ENCODE data around the gene CFP. TPM values are rescaled to one million over a fixed set of nuclear protein-coding genes. Genes with fewer than 3 reads are reported as not detected.

The CFP gene
- total RNA-seq, 1 donor from 2014 or later, result 1.1 TPM

DNA sequence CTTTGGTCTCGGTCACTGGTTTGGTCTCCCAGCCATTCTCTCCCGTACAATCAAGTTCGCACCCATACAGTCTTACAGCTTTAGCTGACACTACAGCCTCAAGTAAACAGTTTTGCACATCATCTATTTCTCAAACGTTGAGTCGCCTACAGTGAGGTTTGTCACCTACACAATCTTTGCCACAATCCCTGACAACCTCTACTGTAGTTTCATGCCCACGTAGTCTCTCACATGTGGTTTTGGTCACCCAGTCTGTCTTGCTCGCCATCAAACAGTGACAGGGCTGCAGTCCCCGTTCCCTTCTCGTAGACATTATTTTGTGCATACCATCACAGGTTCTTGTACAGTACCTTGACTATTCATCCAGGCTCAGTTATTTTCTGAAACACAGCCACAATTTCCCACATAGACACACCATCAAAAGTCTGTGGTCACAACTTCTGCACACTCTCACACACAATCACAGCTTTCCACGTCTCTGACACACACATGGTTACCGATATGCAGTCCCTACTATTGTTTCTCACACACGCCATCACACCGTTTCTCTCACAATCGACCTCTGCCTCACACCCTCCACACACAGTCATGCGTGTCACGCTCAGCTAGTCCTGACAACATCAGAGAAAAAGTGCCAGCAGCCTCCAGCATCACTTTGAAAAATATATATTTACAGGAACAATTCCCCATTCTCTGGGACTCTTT, 5.3 kb upstream of the CFP start:
- no peaks in the 10 kb centered on the region for H3K27me3 Mint-ChIP-seq (ENCODE audit: low read depth, unreplicated experiment)
- H3K9me3 ChIP-seq (ENCODE audit: insufficient read depth, low read depth, low read length), result no peaks in the 10 kb centered on the region
- peaks cover 6% of the 10 kb centered on the region for H3K36me3 ChIP-seq (ENCODE audit: insufficient read depth, low read length)
- H3K27ac ChIP-seq (ENCODE audit: low read depth, low read length), result no peak overlapping the region
- H3K4me1 ChIP-seq (ENCODE audit: insufficient read depth, low read length), result peaks cover 3% of the 10 kb centered on the region
- no peak overlapping the region for H3K9ac ChIP-seq (ENCODE audit: low read length)
- DNase-seq (ENCODE audit: low read depth), result no peak
- H3K4me1 Mint-ChIP-seq (ENCODE audit: low read depth, unreplicated experiment), result peaks cover 2% of the 10 kb centered on the region
- no peak overlapping the region for H2AFZ ChIP-seq (ENCODE audit: low read depth, low read length)
- H3K4me2 ChIP-seq (ENCODE audit: low read length), result no peak overlapping the region
- TF ChIP-seq CTCF (IDR thresholded peaks at IDR 0.05; ENCODE audit: insufficient read depth, low read depth, low read length) (no peak), EZH2 (IDR thresholded peaks at IDR 0.05; ENCODE audit: insufficient read depth, low read length) (no peak)
- no peak overlapping the region for H3K4me3 ChIP-seq (ENCODE audit: insufficient read depth, low read depth, low read length)
- peaks cover 8% of the 10 kb centered on the region for H3K36me3 Mint-ChIP-seq (ENCODE audit: low read depth, unreplicated experiment)
- no peak overlapping the region for H3K4me3 Mint-ChIP-seq (ENCODE audit: unreplicated experiment)
- H3K9me3 Mint-ChIP-seq (ENCODE audit: unreplicated experiment), result no peaks in the 10 kb centered on the region
- FAIRE-seq, result peak; percentile 45
- no peaks in the 10 kb centered on the region for H3K27me3 ChIP-seq (ENCODE audit: insufficient read depth, low read length)
- no peaks in the 10 kb centered on the region for H3K79me2 ChIP-seq (ENCODE audit: insufficient read depth, low read length)
- H4K20me1 ChIP-seq (ENCODE audit: insufficient read depth, low read length), result no peaks in the 10 kb centered on the region
- no peak overlapping the region for H3K27ac Mint-ChIP-seq (ENCODE audit: unreplicated experiment)

GRCh38 chrX:47633689-47634590, 4.2 kb upstream of the CFP start:
- Mint-ChIP-seq H3K27ac (ENCODE audit: unreplicated experiment) (no peak overlapping the region), H3K4me3 (ENCODE audit: unreplicated experiment) (no peak overlapping the region), H3K4me1 (ENCODE audit: low read depth, unreplicated experiment) (peaks cover 5% of the 10 kb centered on the region), H3K9me3 (ENCODE audit: unreplicated experiment) (no peaks in the 10 kb centered on the region), H3K27me3 (ENCODE audit: low read depth, unreplicated experiment) (no peaks in the 10 kb centered on the region), H3K36me3 (ENCODE audit: low read depth, unreplicated experiment) (peaks cover 6% of the 10 kb centered on the region)
- Histone ChIP-seq H2AFZ (ENCODE audit: low read depth, low read length) (no peak overlapping the region), H3K27ac (ENCODE audit: low read depth, low read length) (no peak overlapping the region), H3K4me1 (ENCODE audit: insufficient read depth, low read length) (peaks cover 3% of the 10 kb centered on the region), H4K20me1 (ENCODE audit: insufficient read depth, low read length) (no peaks in the 10 kb centered on the region), H3K4me3 (ENCODE audit: insufficient read depth, low read depth, low read length) (no peak overlapping the region), H3K27me3 (ENCODE audit: insufficient read depth, low read length) (no peaks in the 10 kb centered on the region), H3K79me2 (ENCODE audit: insufficient read depth, low read length) (no peaks in the 10 kb centered on the region), H3K9me3 (ENCODE audit: insufficient read depth, low read depth, low read length) (no peaks in the 10 kb centered on the region), H3K36me3 (ENCODE audit: insufficient read depth, low read length) (peaks cover 3% of the 10 kb centered on the region), H3K9ac (ENCODE audit: low read length) (no peak overlapping the region), H3K4me2 (ENCODE audit: low read length) (no peak overlapping the region)
- FAIRE-seq (no peak), DNase-seq (ENCODE audit: low read depth) (no peak)
- TF ChIP-seq CTCF (IDR thresholded peaks at IDR 0.05; ENCODE audit: insufficient read depth, low read depth, low read length) (no peak), EZH2 (IDR thresholded peaks at IDR 0.05; ENCODE audit: insufficient read depth, low read length) (no peak)
